GM23248 (cell line): ENCODE results near the gene RINL.

Source experiments
- EZH2 ChIP-seq: fragments of 200-600 bp; sonication (generic); IDR thresholded peaks from 2 replicates; pipeline ENCODE4 v1.6.1; 2018; ENCODE audit warnings: antibody characterized with exemption, mild to moderate bottlenecking; ENCODE audit not compliant: insufficient read depth, poor library complexity, severe bottlenecking
- EZH2phosphoT487 ChIP-seq: fragments of 200-600 bp; sonication (generic); IDR thresholded peaks from 2 replicates; pipeline ENCODE4 v1.6.1; 2018; ENCODE audit warnings: antibody characterized with exemption, moderate library complexity, mild to moderate bottlenecking, low read depth; ENCODE audit not compliant: insufficient read depth

- TF ChIP-seq EZH2 (no peak), EZH2phosphoT487 (no peak)
Observed at GRCh38 chr19:38870612-38871011, 7.5 kb downstream of the RINL start.
